HepG2 (cell line): ENCODE measurements around the gene HAT1. TPM values are rescaled to one million over a fixed set of nuclear protein-coding genes. Genes with fewer than 3 reads are reported as not detected.
A peak's percentile ranks its signal among the peaks of the same experiment; 100 is the strongest.

Source experiments
- ATAC-seq: fragments of 200-7000 bp; cut with Tn5 transposase; 3 replicates; pipeline ENCODE4 v1.9.1; 2020; ENCODE audit warnings: mild to moderate bottlenecking, moderate library complexity
- BruUV-seq: library from RNA; stranded (reverse); fragments of 400-500 nt; replicated peaks from 2 replicates; lab custom pipeline; 2021; lab: Mats Ljungman, UMichigan
- CTCF ChIA-PET: fragments of 300-600 bp; formaldehyde crosslinking; extraction: SDS; loops from one replicate; lab custom pipeline; 2021; ENCODE audit warnings: low total read pairs, inconsistent platforms, low intra/inter-chr PET ratio; lab: Yijun Ruan, JAX
- POLR2A ChIA-PET: fragments of 350-600 bp; sonication (Branson Sonifier 250); formaldehyde crosslinking; loops from one replicate; lab custom pipeline; 2020; ENCODE audit warnings: antibody characterized with exemption, inconsistent platforms; lab: Yijun Ruan, JAX
- DNase-seq: peaks from one replicate; pipeline ENCODE4 v3.0.0-alpha.2; 2015; ENCODE audit warnings: low spot score
- FAIRE-seq: peaks from 3 replicates; lab custom pipeline; 2011; peaks lifted over from hg19 to GRCh38; lab: Jason Lieb, UNC
- H2AFZ ChIP-seq: one replicate; pipeline ENCODE4 v1.6.1; 2011; ENCODE audit warnings: low read length, inconsistent platforms
- H3K27ac ChIP-seq: fragments of 300-600 bp; 3 replicates; pipeline ENCODE4 v1.8.0; 2011; ENCODE audit warnings: mixed run types, mild to moderate bottlenecking, mixed read lengths, low read length, inconsistent platforms; ENCODE audit not compliant: insufficient read depth; ENCODE audit errors: extremely low read length
- H3K27me3 ChIP-seq, 2 experiments: fragments of 200-600 bp in 1 of 2; 2 replicates in 1 of 2; 3 replicates in 1 of 2; pipeline versions ENCODE4 v1.6.0 to v1.8.0; 2011; ENCODE audit warnings: low read length in 2 of 2, mild to moderate bottlenecking in 2 of 2, moderate library complexity in 2 of 2, inconsistent platforms in 1 of 2; ENCODE audit not compliant: insufficient read depth in 2 of 2, control insufficient read depth in 1 of 2
- H3K36me3 ChIP-seq, 2 experiments: fragments of 200-600 bp in 1 of 2; replicated peaks in 1 of 2; 2 replicates in 1 of 2; 3 replicates in 1 of 2; pipeline versions ENCODE4 v1.5.1 to v1.8.0; 2011; ENCODE audit warnings: low read length in 2 of 2, inconsistent platforms in 1 of 2; ENCODE audit not compliant: insufficient read depth in 2 of 2, control insufficient read depth in 1 of 2
- H3K4me1 ChIP-seq: 2 replicates; pipeline ENCODE4 v1.5.1; 2012; ENCODE audit warnings: low read length, inconsistent platforms; ENCODE audit not compliant: insufficient read depth
- H3K4me2 ChIP-seq: 2 replicates; pipeline ENCODE4 v1.6.0; 2011; ENCODE audit warnings: low read depth, low read length, inconsistent platforms
- H3K4me3 ChIP-seq, 3 experiments: fragments of 200-600 bp in 1 of 3; sonication (generic), shearing (Covaris generic) in 1 of 3; replicated peaks in 1 of 3; 2 replicates each; pipeline ENCODE4 v1.5.1; 2011 to 2016; ENCODE audit warnings: low read length in 3 of 3, inconsistent platforms in 2 of 3, low read depth in 2 of 3, mild to moderate bottlenecking in 2 of 3, control low read depth in 1 of 3, mixed read lengths in 1 of 3; ENCODE audit not compliant: insufficient read depth in 1 of 3
- H3K79me2 ChIP-seq: one replicate; pipeline ENCODE4 v1.6.1; 2011; ENCODE audit warnings: low read length, inconsistent platforms; ENCODE audit not compliant: insufficient read depth
- H3K9ac ChIP-seq: 2 replicates; pipeline ENCODE4 v1.6.0; 2011; ENCODE audit warnings: mild to moderate bottlenecking, low read depth, low read length, inconsistent platforms; ENCODE audit not compliant: insufficient read depth
- H3K9me3 ChIP-seq: 2 replicates; pipeline ENCODE4 v1.5.1; 2012; ENCODE audit warnings: mild to moderate bottlenecking, low read length
- H4K20me1 ChIP-seq: 2 replicates; pipeline ENCODE4 v1.6.0; 2011; ENCODE audit warnings: inconsistent platforms, mild to moderate bottlenecking, low read length, moderate library complexity; ENCODE audit not compliant: insufficient read depth
- CCDC6 ChIP-seq: sonication (generic); formaldehyde crosslinking; IDR thresholded peaks from 2 replicates; pipeline ENCODE4 v1.8.1; 2022; ENCODE audit warnings: mild to moderate bottlenecking, missing genetic modification reagents, moderate library complexity
- CEBPB ChIP-seq: IDR thresholded peaks from 2 replicates; pipeline ENCODE4 v1.6.1; 2011; ENCODE audit warnings: low read depth, low read length, improper control_type of control experiment, borderline replicate concordance
- CHD4 ChIP-seq: fragments of 200-600 bp; sonication (generic); IDR thresholded peaks from 2 replicates; pipeline ENCODE4 v1.7.0; 2017; ENCODE audit warnings: mild to moderate bottlenecking, low read length, borderline replicate concordance
- GATA4 ChIP-seq: sonication (generic); IDR thresholded peaks from 2 replicates; pipeline ENCODE4 v1.6.1; 2016; ENCODE audit warnings: antibody characterized with exemption, low read depth, borderline replicate concordance
- NR2C2 ChIP-seq: sonication (generic); formaldehyde crosslinking; IDR thresholded peaks from 2 replicates; pipeline ENCODE4 v1.4.0; 2020; ENCODE audit warnings: missing genetic modification reagents, mild to moderate bottlenecking, moderate library complexity, borderline replicate concordance
- PAF1 ChIP-seq: IDR thresholded peaks from 2 replicates; pipeline ENCODE4 v1.6.1; 2016; ENCODE audit warnings: missing genetic modification reagents, missing compliant biosample characterization
- PLSCR1 ChIP-seq: sonication (generic); formaldehyde crosslinking; IDR thresholded peaks from 2 replicates; pipeline ENCODE4 v1.5.0; 2020; ENCODE audit warnings: missing genetic modification reagents, mild to moderate bottlenecking, borderline replicate concordance
- ZBTB40 ChIP-seq, 2 experiments: fragments of 450-650 bp in 1 of 2; sonication (generic) in 1 of 2; formaldehyde crosslinking in 1 of 2; IDR thresholded peaks; 2 replicates each; pipeline versions ENCODE4 v1.6.1 to v1.8.0; 2016 to 2022; ENCODE audit warnings: antibody characterized with exemption in 1 of 2, mild to moderate bottlenecking in 1 of 2, missing genetic modification reagents in 1 of 2
- ZNF772 ChIP-seq: sonication (generic); formaldehyde crosslinking; IDR thresholded peaks from 2 replicates; pipeline ENCODE4 v1.5.0; 2020; ENCODE audit warnings: mild to moderate bottlenecking, missing genetic modification reagents
- ZSCAN5A ChIP-seq: sonication (generic); formaldehyde crosslinking; IDR thresholded peaks from 2 replicates; pipeline ENCODE4 v1.8.0; 2022; ENCODE audit warnings: mild to moderate bottlenecking, missing genetic modification reagents, borderline replicate concordance
- WGBS: methylation state at CpG from one replicate; pipeline ENCODE4 v1.1.6; 2017; ENCODE audit warnings: low lambda C conversion rate; 5-methylcytosine and 5-hydroxymethylcytosine counted together
- in situ Hi-C: cut with HindIII; loops from 2 replicates; pipeline ENCODE4 v1.10.0; 2017; ENCODE audit warnings: low pct_unique_long_range_greater_than_20kb; ENCODE audit not compliant: extremely low pct_ligation_motif_present
- intact Hi-C: fragments of 100-400 bp; cut with micrococcal nuclease; formaldehyde crosslinking; loops from one replicate; pipeline ENCODE4 v1.10.0; 2022; ENCODE audit not compliant: unreplicated experiment
- polyA plus RNA-seq, 8 experiments: library from polyadenylated mRNA; depleted of rRNA in 3 of 8; stranded (reverse) in 7 of 8; unstranded in 1 of 8; fragments of >200 nt; fragmentation: Illumina TruSeq in 4 of 8; extraction: Trizol in 4 of 8; gene quantifications; 2 replicates each; pipeline versions ENCODE4 v1.2.1 to v1.2.3, GENCODE V29; 2011 to 2016; ENCODE audit warnings: low read depth in 4 of 8, missing spikeins in 1 of 8, mixed read lengths in 1 of 8; ENCODE audit not compliant: insufficient read depth in 1 of 8
- total RNA-seq, 5 experiments: library from RNA; depleted of rRNA; stranded (reverse); fragments of >200 nt; fragmentation: Illumina TruSeq; extraction: Trizol; gene quantifications; 2 replicates each; pipeline ENCODE4 v1.2.3, GENCODE V29; 2016; ENCODE audit warnings: low read depth in 1 of 5

The HAT1 gene
- total and polyA plus RNA-seq, 2 of the 13 experiments (the other 11 are each of a cell fraction or from before 2014, with no cell fraction given) = 45.4 to 119 TPM

GRCh38 chr2:171902840-171903420 is 19.3 kb upstream of the HAT1 start (continued):
- TF ChIP-seq CCDC6 = no peak
- no peak for TF ChIP-seq GATA4
- no peak for TF ChIP-seq ZSCAN5A
- no peak for TF ChIP-seq PLSCR1
- no peak for TF ChIP-seq CHD4

GRCh38 chr2:171908235-171908634 is 14.0 kb upstream of the HAT1 start:
- H3K4me3 ChIP-seq = no peak overlapping the region
- CTCF ChIA-PET = no interaction called here
- no peaks in the 10 kb centered on the region for H3K79me2 ChIP-seq
- H2AFZ ChIP-seq = no peak overlapping the region
- ATAC-seq (no peak), DNase-seq (no peak), FAIRE-seq (peak; percentile 12)
- no peak overlapping the region for H3K9ac ChIP-seq
- intact Hi-C loops (no loop called here), in situ Hi-C loops (no loop called here)
- WGBS = 15% methylated on average over 1 of the region's 1 CpG
- no peak overlapping the region for H3K4me2 ChIP-seq
- no peak overlapping the region for H3K27ac ChIP-seq
- no peaks in the 10 kb centered on the region for H3K4me1 ChIP-seq
- no peaks in the 10 kb centered on the region for H4K20me1 ChIP-seq
- H3K27me3 ChIP-seq = peaks cover 0 to 26% of the 10 kb centered on the region in 2 experiments; a peak in 2 of 5 replicates
- POLR2A ChIA-PET = no interaction called here
- no peaks in the 10 kb centered on the region for H3K36me3 ChIP-seq
- H3K9me3 ChIP-seq = no peaks in the 10 kb centered on the region
- no TSS peak for BruUV-seq
- TF ChIP-seq ZNF772 (CRISPR knock-in tag) = no peak
- TF ChIP-seq CEBPB = peak; percentile 73
- no peak for TF ChIP-seq ZBTB40 (IDR thresholded peaks at IDR 0.05)
- no peak for TF ChIP-seq ZBTB40 (CRISPR knock-in tag; IDR thresholded peaks at IDR 0.05)
- TF ChIP-seq PAF1 (CRISPR knock-in tag) = no peak
- TF ChIP-seq NR2C2 = no peak
